Ammon's horn (tissue), 1 donor: ENCODE measurements around the gene KRTAP6-2.

Experiments
- DNase-seq: peaks from one replicate; pipeline ENCODE4 v3.0.0-alpha.2; 2016; ENCODE audit warnings: low spot score

The KRTAP6-2 gene, protein sequence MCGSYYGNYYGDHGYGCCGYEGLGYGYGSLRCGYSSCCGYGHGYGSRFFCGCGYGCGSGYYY

DNA sequence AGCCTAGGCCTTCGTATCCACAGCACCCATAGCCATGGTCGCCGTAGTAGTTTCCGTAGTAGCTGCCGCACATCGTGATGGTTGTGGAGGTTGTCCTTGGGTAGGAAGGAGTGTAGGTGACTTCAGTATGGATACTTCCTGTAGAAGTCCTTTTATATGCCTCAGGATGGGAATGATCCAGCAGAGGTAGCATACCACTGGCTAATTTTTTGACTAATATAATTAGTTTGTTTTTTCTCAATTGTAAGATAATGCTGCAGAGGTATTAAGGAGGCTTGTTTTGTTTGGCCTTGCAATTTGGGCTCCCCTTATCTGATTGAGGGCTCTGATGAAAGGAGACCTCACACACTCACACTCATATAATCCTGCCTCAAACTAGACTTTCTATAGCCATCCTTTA, at the start of gene KRTAP6-2:
Gene KRTAP6-2 (minus strand): TSS at position 101 of the 400 bp plus-strand sequence. CDS start 28 bp downstream, at position 73.
- DNase-seq: no peak

DNA sequence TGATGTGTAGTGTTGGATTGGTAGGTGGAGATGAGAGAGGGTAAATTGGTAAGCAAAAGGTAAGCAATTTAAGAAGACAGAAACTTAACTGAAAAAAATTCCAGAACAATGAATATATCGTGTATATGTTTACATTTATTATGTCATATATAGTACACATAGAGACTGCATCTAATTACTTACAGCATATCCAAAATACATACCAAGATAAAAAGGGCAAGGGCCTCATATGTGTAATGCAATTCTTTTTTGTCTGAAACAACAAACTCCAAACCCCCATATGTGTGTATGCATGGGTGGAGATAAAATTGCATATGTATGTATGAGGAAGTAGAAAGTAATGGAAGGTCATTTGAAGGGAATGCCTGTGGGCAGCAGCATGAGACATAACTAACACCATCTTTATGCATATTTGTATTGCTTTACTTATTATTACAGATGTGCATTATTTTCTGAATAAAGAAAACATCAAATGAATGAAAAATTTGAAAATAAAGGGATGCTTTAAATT, 48.3 kb upstream of the KRTAP6-2 start:
- DNase-seq: no peak

- no peak for DNase-seq
Measured at GRCh38 chr21:30642564-30642963, 43.9 kb upstream of the KRTAP6-2 start, which contains the start of gene KRTAP20-3. Gene KRTAP20-3, plus strand, starts transcription at chr21:30642864.

GRCh38 chr21:30638686-30639085, 40.0 kb upstream of the KRTAP6-2 start:
- DNase-seq: no peak

GRCh38 chr21:30634906-30635305, 36.2 kb upstream of the KRTAP6-2 start, which contains the start of gene KRTAP20-2:
Gene KRTAP20-2, plus strand, starts transcription at chr21:30635206. Its CDS starts 58 bp downstream, at chr21:30635264.
- DNase-seq: no peak

DNA sequence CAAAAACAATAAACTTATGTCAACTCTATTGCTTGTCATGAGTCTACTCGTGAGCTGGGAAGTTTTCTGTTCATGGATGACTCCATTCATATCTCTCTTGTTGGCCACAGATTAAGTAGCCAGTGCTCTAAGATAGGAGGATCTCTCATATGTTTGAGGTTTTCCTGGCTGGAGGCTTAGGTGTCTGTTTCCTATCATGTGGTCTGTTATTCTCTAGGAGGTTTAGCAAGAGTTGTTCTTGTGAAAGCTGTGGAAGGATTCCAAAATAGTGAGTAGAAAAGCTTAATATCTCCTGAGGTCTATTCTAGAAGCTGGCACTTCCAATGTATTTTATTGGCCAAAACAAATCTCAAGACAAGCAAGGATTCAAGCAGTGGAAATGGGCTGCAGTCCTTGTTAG, 30.5 kb upstream of the KRTAP6-2 start:
- no peak for DNase-seq

GRCh38 chr21:30628109-30628508, 29.4 kb upstream of the KRTAP6-2 start:
- DNase-seq: no peak

GRCh38 chr21:30625449-30626165, 26.9 kb upstream of the KRTAP6-2 start:
- DNase-seq: no peak

DNA sequence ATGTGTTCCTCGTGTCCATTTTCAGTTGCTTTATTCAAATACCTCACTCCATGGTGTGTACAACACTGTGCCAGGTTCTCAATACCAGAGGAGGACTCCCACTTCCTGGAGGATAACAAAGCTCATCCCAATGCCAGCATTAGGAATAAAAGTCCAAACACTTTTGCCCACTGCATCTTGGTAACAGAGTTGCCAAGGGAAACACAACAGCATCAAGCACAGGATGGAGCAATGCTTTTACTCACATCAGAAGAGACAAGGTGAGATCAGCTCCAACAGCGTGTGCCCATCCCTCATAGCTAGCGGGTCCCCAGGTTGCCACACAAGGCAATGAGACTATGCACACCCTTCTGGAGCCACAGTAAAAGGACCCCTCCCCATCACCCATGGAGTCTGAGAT, 24.7 kb upstream of the KRTAP6-2 start:
- no peak for DNase-seq

- no peak for DNase-seq
Measured at GRCh38 chr21:30620522-30620921, 21.8 kb upstream of the KRTAP6-2 start, which contains the start of gene KRTAP20-4. Gene KRTAP20-4, plus strand, starts transcription at chr21:30620627.

DNA sequence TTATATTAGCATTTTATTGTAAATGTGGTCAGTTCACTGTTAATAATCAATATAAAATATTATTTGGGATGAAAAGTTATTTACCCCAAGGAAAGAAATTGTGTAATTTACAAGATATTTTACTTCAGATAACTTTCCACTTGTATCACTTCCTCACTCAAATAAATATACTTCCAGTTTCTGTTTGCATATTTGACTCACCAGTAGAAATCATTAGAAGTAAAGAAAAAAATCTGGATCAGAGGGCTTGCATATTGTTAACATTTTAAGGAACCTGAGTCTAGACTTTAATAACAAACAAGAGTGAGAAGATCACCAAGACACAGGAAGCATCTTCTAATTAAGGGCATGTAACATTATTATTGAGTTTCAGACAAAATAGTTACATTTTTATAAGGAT, 21.4 kb upstream of the KRTAP6-2 start:
- no peak for DNase-seq

GRCh38 chr21:30616125-30616524, 17.4 kb upstream of the KRTAP6-2 start, which contains the start of gene KRTAP20-1:
Gene KRTAP20-1, plus strand, starts transcription at chr21:30616425. Its CDS starts 30 bp downstream, at chr21:30616455.
- DNase-seq: no peak

- no peak for DNase-seq
Measured at GRCh38 chr21:30615199-30615598, 16.5 kb upstream of the KRTAP6-2 start.

DNA sequence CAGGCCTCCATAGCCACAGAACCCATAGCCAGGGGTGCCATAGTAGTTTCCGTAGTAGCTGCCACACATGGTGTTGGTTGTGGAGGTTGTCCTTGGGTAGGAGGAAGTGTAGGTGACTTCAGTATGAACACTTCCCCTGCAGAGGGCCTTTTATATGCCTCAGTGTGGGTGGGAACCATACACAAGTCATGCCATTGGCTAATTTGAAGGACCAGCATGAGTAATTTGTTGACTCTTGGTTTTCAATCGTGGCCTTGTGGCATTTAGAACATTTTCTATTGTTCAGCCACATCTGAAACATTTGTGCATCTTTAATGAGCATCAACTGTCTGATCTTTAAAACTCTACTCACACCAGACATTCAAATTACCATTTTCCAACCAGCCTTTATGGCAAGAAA, 15.1 kb upstream of the KRTAP6-2 start, which contains the start of gene KRTAP6-1:
Gene KRTAP6-1 (minus strand): TSS at position 95 of the 400 bp plus-strand sequence. CDS start 26 bp downstream, at position 69.
- no peak for DNase-seq

GRCh38 chr21:30612132-30612531, 13.4 kb upstream of the KRTAP6-2 start:
- no peak for DNase-seq

- no peak for DNase-seq
Measured at GRCh38 chr21:30605968-30606367, 7.3 kb upstream of the KRTAP6-2 start.

GRCh38 chr21:30600787-30601186, 2.1 kb upstream of the KRTAP6-2 start, which contains the start of gene KRTAP22-1:
Gene KRTAP22-1, plus strand, starts transcription at chr21:30601087.
- DNase-seq: no peak

DNA sequence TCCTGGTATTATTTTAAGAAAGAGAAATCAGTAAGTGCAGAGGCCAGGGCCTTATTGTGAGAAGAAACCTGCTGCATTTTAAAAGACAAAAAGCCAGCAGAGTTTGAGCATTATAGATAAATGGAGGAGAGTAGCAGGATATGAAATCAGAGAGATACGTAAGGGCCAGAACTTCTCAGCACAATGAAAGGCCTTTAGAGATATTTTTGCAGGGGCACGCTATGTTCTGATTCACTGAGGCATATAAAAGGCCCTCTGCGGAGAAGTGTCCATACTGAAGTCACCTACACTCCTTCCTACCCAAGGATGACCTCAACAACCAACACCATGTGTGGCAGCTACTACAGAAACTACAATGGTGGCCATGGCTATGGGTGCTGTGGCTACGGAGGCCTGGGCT, 6.6 kb downstream of the KRTAP6-2 start, which contains the start of gene KRTAP6-3:
Gene KRTAP6-3 (plus strand): TSS at position 301 of the 400 bp plus-strand sequence. CDS start 6 bp downstream, at position 307.
- DNase-seq: no peak

- DNase-seq: no peak
Measured at GRCh38 chr21:30590297-30590696, 8.4 kb downstream of the KRTAP6-2 start, which contains the start of gene KRTAP22-2. Gene KRTAP22-2, minus strand, starts transcription at chr21:30590397.

- DNase-seq: no peak
Measured at GRCh38 chr21:30582870-30583269, 15.8 kb downstream of the KRTAP6-2 start.

DNA sequence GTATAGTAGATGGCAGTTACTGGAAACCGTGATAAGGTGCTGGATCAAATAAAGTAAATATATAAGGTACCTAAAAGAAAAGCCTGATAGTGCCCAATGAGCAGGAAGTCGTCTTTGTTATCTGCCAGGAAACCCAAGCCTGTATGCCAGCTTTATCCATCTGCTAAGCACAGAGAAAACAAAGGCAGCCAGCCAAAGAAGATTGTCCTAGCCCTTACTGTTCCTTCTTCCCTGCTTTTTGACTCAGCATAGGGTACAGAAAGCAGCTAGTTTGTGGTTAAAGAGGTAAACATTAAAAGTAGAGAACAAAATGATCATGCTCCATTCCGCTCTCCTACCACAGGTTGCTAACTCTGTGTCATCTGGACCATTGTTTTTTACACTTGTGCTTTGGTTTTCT, 18.6 kb downstream of the KRTAP6-2 start:
- DNase-seq: no peak

DNA sequence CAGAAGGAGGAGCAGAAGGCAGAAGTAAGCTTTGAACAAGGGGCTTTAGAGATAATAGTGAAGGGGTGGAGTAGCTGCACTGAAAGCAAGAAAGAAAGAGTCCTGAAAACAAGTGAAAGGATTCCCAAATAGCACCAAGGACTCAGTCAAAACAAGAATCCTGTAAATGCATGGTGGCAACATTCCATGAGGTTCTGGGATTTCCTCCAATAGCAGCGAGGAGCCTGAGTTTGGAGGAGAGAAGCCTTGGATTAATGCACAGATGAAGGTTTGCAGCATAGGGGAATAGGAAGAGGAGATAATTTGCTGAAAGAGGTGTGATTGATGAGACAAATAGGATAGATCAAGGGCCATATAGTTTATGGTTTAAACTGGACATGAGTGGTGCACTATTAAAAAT, 19.4 kb downstream of the KRTAP6-2 start:
- no peak for DNase-seq

GRCh38 chr21:30577766-30578165, 20.9 kb downstream of the KRTAP6-2 start:
- DNase-seq: no peak
